GM19193 (cell line): Measurements from ENCODE around the gene CD63.

Experiments
- POLR2A ChIP-seq: IDR thresholded peaks from 4 replicates; pipeline ENCODE4 v1.6.1; 2011; ENCODE audit not compliant: insufficient read depth, insufficient read length; ENCODE audit errors: extremely low read depth

CD63 gene

DNA sequence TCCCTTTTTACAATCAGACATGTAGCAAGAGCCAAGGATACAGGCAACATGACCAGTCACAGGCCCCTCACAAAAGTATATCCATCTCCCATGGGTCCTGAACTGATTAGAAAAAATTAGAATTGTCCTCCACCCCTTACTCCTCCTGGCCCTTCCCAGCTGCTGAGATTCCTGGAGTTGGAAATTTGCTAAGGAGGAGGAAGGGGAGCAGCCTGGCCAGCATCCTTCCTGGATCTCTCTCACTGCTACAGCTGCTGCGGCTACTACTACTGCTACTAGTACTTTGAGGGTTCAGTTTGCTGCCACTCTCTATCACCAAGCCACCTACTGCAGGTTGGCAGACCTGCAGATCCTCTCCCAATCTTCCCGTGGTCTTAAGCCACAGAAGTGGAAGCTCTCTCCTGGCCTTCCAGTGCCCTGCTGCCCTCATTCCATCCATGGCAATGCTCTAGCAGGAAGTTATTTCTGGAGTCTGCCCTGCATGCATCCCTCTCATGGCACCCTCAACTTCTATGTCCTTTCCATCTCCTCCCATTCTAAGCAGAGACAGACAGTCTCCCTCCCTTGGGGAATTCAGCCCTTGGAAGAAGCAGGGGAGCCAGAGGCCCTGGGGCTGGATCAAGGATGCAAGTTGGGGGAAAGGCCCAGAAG, 22.1 kb downstream of the CD63 start:
- TF ChIP-seq POLR2A = no peak

DNA sequence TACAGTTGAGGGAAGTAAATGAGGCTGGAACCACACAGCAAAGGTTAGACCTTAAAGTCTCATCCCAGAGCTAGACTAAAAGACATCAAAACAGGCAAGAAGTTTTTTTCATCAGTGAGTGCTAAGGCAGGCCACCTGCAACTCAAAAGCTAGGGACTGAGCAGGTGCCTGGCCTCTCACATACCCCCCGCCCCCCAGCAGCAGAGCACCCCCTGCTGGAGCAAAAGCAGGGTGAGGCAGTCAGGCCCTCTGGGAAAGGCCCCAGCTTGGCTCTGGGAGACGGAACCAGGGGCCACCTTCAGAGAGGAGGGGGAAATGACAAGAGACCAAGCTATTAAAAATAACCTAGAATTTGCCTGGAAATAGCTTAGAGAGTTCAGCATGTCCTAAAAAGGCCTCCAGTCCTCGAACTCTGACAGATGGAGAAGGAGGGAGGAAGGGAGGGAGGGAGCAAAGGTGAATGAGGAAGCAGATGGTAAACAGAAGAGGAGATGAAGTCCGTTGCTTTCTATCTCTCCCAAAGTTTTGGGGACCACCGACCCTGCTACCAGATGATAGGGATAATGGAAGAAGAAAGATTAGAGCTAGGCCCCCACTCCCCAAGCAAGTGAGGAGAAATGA, 22.9 kb downstream of the CD63 start:
- TF ChIP-seq POLR2A = no peak

DNA sequence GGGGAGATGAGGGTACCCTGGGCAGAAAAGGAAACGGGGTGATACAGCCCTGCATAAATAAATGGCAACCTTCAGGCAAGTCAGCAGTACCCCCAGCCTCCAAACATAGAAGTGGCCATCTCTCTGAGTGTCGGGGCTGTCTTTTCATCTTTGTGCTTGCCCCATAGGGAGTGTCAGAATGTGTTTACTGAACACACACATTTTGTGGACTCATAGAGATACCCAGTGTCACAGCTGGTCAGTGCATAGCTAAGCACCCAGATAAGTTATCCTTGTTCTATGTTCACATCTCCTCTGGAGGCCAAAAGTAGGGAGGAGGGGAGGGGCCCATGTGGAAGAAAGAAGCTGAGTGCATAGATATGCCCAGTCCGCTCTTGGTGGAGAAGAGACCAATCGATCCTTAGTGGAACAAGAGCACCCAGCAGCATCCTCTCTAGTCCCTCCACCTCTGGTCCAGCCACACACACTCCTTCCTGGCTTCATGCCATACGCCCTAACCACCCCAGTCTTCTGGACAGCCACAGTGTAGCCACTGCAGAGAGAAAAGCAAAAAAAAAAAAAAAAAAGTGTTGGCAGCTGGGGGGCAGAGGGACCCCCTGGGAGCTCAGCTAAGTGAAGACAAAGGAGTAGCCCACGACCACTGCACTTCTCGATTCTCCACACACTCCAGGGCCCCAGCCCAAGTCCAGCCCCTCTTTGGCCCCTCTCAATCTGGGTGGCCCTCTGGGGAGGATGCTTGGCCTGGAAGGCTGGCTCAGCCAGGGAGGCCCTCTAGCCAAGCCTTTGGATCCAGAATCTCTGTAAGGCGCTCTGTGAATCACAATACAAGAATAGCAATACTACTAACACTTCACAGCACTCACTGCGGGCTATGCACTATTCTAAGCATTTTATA, 23.7 kb downstream of the CD63 start:
- no peak for TF ChIP-seq POLR2A

DNA sequence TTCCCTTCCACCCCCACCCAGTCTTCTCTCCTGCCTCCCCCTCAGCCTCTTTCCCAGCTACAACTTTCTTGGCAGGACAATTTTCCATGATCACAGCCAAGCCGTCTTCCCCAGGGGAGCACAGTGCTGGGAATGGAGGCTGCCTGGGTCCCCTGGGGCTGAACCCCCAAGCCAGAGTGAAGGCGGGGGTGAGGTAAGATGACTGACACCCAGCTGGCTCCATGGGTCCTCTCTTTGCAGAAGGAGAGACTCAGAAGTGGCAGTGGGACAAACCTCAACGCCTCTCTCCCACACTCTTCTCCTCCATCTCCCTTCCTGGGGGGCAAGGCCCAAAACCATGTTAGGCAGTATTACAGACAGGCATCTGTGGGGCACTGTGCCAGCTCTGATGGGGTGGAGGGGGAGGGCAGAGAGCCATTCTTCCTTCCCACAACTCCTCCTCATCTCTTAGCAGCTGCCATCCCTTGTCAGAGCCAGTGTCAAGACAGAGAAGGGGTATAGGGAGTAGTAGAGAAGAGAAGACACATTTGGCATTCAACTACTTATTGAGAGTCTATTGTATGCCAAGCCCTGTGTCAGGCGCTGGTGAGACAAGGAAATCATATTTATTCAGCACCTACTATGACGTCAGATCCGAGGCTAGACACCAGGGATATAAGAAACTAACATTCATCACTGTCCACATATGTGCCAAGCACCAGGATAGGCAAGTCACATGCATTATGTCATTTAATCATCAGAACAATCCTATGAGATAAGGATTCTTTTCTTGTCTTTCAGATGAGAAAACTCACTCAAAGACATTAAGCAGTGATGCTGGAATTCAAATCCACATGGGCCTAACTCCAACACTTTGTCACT, 24.7 kb downstream of the CD63 start:
- no peak for TF ChIP-seq POLR2A

DNA sequence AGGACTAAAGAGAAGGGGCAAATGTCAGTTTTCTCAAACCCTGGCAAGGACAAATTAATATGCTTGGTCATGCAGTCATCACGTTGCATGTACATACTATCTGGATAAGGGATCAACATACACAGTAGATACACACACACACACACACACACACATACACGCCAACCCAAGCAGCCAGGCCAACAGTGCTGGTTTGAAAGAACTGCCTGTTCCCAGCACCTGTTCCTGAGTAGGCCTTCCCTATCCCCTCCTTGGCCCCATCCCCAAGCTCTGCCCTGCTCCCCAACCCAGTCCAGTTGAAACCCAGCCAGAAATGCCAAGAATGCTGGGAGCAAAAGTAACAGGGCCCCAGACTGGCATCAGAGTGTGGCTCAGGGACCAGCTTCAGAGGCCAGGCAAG, 25.5 kb downstream of the CD63 start:
- TF ChIP-seq POLR2A = no peak

DNA sequence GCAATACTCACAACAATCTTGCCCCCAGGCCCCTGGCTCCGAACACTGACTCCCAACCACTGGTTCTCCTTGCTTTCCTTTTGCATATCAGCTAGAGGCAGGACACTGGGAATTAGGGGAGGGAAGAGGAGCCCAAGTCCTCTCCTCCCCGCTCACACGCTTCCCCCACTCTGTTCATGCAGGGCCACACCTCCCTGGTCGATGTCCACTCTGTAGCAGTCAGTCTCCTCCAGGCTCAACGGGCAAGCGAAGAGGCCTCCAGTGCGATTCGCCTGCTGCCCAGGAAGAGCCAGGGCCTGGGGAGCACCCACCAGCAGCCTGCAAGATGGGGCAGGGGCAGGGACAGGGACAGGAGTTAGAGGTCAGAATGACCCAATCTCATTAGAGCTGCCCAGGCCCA, 25.9 kb downstream of the CD63 start:
- TF ChIP-seq POLR2A = no peak

DNA sequence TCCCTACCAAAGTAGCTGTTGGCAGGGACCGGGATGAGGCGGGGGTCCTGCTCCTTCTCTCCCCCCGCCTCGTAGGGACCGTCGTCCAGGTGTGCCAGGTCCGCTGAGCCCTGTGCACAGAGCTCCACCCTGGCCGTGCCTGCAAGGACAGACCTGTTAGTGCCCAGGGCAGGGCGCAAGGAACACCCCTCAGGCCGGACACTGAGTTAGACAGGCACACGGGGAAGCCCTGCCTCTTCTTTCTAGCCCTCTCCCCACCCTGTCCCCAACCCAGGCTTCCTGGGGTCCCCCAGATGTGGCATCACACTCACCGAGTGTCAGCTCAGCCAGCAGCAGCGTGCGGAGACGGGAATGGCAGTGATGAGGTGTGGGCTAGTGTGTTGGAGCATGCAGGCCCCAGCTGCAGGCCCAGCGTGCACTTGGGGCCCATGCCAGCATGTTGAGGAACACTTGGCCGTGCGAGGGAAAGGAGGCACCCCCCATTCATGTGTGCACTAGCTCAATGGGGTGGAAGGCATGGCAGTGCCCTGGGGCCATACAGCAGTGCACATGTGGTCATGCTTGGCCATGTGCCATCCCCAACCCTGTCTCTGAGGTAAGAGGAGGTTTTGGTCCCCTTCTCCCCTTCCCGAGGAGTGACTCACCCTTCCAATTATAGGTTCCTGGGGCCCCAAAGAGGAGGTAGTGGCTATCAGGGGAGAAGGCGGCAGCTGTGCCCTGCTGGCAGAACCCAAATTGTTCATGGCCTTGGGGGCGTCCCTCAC, 28.4 kb downstream of the CD63 start:
- no peak for TF ChIP-seq POLR2A

DNA sequence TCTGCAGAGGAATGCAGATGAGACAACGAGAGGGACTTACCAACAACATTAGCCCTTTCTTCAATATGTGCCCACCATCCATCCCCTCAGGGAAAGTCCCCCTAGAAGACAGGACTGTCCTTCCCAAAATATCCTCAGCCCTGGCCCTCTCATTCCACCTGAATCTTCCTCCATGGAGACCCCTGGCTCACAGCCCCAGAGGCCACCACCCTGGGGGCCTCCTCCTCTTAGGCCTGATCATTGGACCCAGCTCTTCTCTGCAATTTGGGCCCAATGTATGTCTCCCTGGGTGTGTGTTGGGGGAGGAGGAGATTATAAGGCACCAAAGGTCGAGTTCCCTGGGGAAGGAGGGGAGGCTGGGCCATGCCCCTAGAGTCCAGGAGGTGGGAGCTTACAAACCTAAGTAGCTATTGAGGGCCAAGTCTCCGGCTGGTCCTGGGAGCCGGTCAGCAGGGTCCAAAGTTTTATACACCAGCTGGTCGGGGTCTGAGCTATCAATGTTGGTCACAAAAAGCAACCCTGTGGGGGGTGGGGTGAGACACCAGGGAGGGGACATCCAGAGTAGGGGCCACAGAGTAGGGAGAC, 29.2 kb downstream of the CD63 start:
- no peak for TF ChIP-seq POLR2A

DNA sequence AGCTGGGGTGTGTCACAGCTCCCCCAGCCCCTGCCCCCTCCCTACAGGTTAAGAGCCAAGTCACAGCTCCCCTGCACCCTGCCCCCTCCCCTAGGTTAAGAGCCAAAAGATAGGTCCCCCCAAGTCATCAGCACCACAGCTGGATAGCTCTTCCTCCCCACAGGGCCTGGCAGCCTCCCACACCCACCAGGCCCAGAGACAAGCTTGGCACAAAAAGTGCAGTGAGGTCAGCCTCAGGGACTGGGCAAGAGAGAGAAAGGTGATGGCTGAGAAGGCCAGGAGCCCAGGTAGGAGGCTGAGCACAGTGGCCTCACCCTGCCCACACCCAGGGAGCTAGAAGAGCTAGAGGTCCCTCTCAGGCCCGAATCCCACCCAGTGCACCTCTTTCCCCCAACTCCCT, 29.8 kb downstream of the CD63 start:
- no peak for TF ChIP-seq POLR2A

DNA sequence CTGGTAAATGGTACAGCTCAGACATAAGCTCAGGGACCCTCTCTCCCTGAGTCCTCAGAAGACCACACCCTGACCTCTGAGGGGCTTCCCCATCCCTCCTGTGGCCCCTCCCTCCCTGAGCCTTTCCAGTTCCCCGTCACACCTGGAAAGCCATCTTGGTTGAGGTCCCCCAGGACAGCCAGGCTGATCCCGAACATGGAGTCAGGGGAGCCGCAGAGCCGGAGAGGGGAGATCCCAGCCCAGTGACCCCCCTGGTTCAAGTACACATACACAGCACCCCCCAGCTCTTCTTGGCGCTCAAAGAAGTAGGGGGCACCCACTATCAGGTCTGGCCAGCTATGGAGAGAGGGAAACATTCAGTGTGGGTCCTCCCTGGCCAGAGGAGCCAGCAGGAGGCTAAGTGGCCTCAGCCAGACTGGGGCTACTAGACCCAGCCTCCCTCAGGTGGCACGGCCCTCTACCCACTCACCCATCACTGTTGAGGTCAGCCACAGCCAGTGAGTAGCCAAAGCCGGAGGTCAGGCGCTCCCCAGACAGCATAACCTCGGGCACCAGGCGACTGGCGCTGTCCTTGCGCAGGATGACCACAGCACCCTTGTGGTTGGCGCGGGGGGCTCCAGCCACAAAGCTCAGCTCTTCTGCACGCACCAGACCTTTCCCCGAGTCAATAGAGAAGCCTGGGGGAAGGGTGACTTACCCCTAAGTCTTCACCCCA, 30.4 kb downstream of the CD63 start:
- TF ChIP-seq POLR2A = no peak

DNA sequence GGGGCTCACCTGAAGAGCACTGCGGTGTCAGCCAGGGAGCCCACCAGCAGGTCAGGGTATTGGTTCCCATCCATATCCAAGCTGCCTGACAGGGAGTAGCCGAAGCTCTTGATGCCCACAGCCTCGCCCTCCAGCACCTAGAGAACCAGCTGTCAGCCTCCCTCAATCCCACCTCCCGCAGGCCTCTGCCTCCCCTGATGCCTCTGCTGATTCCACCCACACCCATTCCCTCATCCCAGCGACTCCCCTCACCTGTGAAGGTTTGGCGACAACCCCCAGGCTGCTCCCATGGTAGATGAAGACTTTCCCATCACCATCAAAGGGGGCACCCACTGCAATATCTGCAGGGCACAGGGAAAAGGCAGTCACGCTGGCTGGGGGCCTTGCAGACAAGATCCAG, 31.1 kb downstream of the CD63 start:
- TF ChIP-seq POLR2A = no peak

DNA sequence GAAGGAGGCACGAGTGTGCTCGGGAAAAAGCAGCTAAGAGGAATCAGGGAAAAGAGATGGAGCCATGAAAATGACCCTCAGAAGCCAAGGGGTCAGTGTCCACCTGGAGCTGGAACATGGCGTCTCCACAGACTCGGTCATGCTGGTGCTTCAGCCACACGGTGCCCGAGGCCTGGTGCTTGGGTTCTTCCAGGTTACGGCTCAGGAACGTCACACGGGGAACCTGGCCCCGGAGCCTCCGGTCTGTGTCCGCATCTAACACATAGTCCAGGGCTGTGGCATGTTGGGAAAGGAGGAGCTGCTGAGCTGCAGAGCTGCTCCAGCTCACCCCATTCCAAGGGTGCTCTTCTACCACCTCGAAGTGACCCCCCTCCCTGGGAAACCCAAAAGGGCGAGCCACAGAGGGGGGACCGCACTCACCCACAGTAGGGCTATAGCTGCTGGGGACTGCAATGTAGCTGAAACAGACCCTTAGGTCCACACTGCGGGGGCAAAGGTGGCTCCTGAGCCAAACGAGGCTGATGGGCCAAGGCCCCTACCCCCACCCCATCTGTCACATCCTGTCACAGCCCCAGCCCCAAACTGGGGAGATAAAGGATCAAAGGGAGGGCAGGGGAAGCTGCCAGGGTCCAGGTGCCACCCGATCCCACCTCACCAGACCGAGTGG, 31.9 kb downstream of the CD63 start:
- TF ChIP-seq POLR2A = no peak

DNA sequence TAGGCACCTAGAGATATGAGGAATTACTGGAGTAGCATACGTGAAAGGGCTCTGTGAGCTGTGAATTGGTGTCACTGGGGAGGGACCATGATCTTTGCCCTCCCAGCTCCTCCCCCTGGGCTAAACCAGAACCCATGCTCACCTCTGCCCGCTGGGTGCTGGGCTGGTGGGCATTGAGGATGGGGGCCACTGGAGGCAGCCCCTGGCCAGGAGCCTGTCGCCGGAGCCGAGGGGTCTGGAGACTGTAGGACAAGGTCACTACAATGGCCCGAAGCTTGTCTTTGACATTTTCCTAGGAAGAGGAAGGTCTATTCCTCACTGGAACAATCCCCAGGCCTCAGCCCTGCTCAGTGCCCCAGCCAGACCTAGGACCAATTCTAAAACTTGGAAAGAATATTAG, 32.7 kb downstream of the CD63 start:
- no peak for TF ChIP-seq POLR2A
